Fibroblast of villous mesenchyme (primary cell): ENCODE results near the gene RNU7-1. TPM values are rescaled to one million over a fixed set of nuclear protein-coding genes. Genes with fewer than 3 reads are reported as not detected.

Experiments
- DNase-seq: peaks from one replicate; pipeline ENCODE4 v3.0.0-alpha.2; 2010; ENCODE audit warnings: low read depth
- H3K4me3 ChIP-seq: 2 replicates; pipeline ENCODE4 v1.5.1; 2011; ENCODE audit warnings: low read depth, mild to moderate bottlenecking, low read length
- small RNA-seq: library from RNA; depleted of rRNA; stranded (forward); fragments of <200 nt; gene quantifications from one replicate; pipeline ENCODE3, GENCODE V24; 2012
- total RNA-seq: library from RNA; depleted of rRNA; stranded (reverse); fragments of >200 nt; gene quantifications from 2 replicates; pipeline ENCODE4 v1.2.3, GENCODE V29; 2012
- TF ChIP-seq, protein P1 (sequence below): IDR thresholded peaks from 2 replicates; pipeline ENCODE4 v1.5.1; 2012; ENCODE audit warnings: low read depth, mild to moderate bottlenecking, low read length; ENCODE audit not compliant: insufficient read depth

The RNU7-1 gene
- total RNA-seq, 1 donor: not detected

DNA sequence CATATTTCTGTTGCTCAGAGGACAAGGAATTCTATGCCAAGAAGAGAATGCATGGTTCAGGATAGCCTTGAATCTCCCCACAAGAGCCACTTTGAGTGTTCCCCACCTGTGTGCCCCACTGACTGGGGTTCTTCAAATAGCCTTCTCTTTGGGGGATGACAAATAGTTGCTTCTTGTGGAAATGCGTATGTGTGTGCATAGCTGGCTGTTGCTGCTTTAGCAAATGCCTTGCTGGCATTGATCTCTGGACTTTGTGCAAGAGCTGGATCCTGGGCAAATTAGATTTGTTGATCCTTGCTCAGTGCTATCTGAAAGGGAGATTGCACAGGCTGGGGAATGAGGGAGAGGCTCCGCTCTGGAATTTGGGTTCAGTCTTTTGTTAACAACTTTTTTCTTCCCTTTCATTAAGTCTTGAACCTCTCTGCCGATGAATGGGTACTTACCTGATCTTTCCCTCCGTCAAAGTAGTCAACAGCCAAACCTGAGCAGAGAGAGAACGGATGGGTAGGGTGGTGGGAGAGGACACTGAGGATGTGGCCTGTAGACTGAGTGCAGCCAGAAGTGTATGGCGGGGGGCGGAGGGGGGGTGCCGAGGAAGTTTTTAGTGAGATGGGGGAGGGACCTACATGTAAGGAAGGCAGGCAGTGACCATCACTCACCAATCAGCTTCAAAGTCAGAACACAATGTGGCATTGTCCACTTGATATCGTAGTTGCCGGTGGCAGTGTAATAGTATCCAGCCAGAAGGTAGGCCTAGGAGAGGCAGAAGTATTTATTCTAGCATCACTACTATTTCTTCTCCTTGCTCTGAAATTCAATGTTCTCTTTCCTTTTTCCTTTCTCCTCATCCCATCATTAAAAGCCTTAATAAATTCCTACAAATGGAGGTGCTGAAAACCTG, 37.8 kb downstream of the RNU7-1 start:
- H3K4me3 ChIP-seq: no peak overlapping the region
- TF ChIP-seq, protein P1, sequence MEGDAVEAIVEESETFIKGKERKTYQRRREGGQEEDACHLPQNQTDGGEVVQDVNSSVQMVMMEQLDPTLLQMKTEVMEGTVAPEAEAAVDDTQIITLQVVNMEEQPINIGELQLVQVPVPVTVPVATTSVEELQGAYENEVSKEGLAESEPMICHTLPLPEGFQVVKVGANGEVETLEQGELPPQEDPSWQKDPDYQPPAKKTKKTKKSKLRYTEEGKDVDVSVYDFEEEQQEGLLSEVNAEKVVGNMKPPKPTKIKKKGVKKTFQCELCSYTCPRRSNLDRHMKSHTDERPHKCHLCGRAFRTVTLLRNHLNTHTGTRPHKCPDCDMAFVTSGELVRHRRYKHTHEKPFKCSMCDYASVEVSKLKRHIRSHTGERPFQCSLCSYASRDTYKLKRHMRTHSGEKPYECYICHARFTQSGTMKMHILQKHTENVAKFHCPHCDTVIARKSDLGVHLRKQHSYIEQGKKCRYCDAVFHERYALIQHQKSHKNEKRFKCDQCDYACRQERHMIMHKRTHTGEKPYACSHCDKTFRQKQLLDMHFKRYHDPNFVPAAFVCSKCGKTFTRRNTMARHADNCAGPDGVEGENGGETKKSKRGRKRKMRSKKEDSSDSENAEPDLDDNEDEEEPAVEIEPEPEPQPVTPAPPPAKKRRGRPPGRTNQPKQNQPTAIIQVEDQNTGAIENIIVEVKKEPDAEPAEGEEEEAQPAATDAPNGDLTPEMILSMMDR: no peak
- DNase-seq: no peak

DNA sequence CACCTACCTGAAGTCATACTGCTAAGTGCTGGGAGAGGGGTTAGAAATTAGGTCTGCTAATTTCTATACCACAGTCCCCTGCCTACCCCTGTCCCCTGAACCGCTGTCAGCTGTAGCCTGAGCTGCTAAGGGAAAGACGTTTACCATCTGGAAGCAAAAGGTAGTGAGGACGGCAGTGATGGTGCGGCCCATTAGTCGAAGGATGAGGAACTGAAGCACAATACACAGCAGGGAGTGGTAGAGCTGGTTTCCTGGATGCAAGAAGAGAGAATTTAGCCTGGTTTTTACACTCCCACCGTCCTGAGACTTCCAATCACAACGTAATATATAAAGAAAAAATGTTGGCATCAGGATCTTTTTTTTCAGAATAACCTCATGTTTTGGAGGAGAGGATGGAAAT, 38.9 kb downstream of the RNU7-1 start:
- TF ChIP-seq, protein P1: no peak
- no peak for DNase-seq
- H3K4me3 ChIP-seq: no peak overlapping the region

- no peak for DNase-seq
- TF ChIP-seq, protein P1: no peak
- H3K4me3 ChIP-seq: no peak overlapping the region
These were observed 44.4 kb downstream of the RNU7-1 start for GRCh38 chr12:6987956-6988553.

Small RNA genes within 50 kb of the gene (small RNA-seq; reads per million reads assigned to genes)
- 5.9 reads per million, percentile 84 among the genes with 10 or more reads in this experiment for gene MIR141
- 16.2 reads per million, percentile 92 among the genes with 10 or more reads in this experiment for gene MIR200C
- not detected for gene RNU7-1
- 1.9 reads per million, percentile 48 among the genes with 10 or more reads in this experiment for gene SCARNA12

Other genes starting within 250 kb of the RNU7-1 start
- not detected in 2 replicates for gene PIANP, start 243.0 kb upstream of the RNU7-1 start, total RNA-seq
- gene COPS7A, start 219.8 kb upstream of the RNU7-1 start, total RNA-seq: 71.8 and 79.9 TPM in 2 replicates
- gene MLF2, start 190.7 kb upstream of the RNU7-1 start, total RNA-seq: 160 and 229 TPM in 2 replicates
- gene PTMS, start 177.5 kb upstream of the RNU7-1 start, total RNA-seq: 150 and 167 TPM in 2 replicates
- 0.43 and 0.64 TPM in 2 replicates for gene LAG3, start 171.3 kb upstream of the RNU7-1 start, total RNA-seq
- 1.7 and 1.9 TPM in 2 replicates for gene CD4, start 154.3 kb upstream of the RNU7-1 start, total RNA-seq
- 2.6 and 3.0 TPM in 2 replicates for gene GPR162, start 122.0 kb upstream of the RNU7-1 start, total RNA-seq
- 91.1 and 117 TPM in 2 replicates for gene P3H3, start 115.4 kb upstream of the RNU7-1 start, total RNA-seq
- 1.7 and 3.9 TPM in 2 replicates for gene GNB3, start 102.9 kb upstream of the RNU7-1 start, total RNA-seq
- 18.4 and 21.2 TPM in 2 replicates for gene CDCA3, start 92.5 kb upstream of the RNU7-1 start, total RNA-seq
- gene USP5, start 91.7 kb upstream of the RNU7-1 start, total RNA-seq: 91.5 and 96.7 TPM in 2 replicates
- 620 and 695 TPM in 2 replicates for gene TPI1, start 76.3 kb upstream of the RNU7-1 start, total RNA-seq
- gene SPSB2, start 70.5 kb upstream of the RNU7-1 start, total RNA-seq: 6.0 and 8.7 TPM in 2 replicates
- 4.7 and 5.5 TPM in 2 replicates for gene LRRC23, start 39.0 kb upstream of the RNU7-1 start, total RNA-seq
- 3.5 and 5.2 TPM in 2 replicates for gene ENO2, start 29.2 kb upstream of the RNU7-1 start, total RNA-seq
- 11.3 and 16.4 TPM in 2 replicates for gene ATN1, start 15.9 kb upstream of the RNU7-1 start, total RNA-seq
- 94.7 and 96.7 TPM in 2 replicates for gene C12orf57, start 206 bp downstream of the RNU7-1 start, total RNA-seq
- gene PTPN6, start 7.5 kb downstream of the RNU7-1 start, total RNA-seq: not detected in 2 replicates
- gene PHB2, start 26.8 kb downstream of the RNU7-1 start, total RNA-seq: 143 and 155 TPM in 2 replicates
- 32.9 and 44.9 TPM in 2 replicates for gene EMG1, start 27.1 kb downstream of the RNU7-1 start, total RNA-seq
- gene LPCAT3, start 74.7 kb downstream of the RNU7-1 start, total RNA-seq: 20.6 and 26.3 TPM in 2 replicates
- 127 and 146 TPM in 2 replicates for gene C1S, start 116.9 kb downstream of the RNU7-1 start, total RNA-seq
- gene C1R, start 148.6 kb downstream of the RNU7-1 start, total RNA-seq: 83.4 and 84.2 TPM in 2 replicates
- 30.2 and 34.5 TPM in 2 replicates for gene C1RL, start 165.4 kb downstream of the RNU7-1 start, total RNA-seq
- not detected in 2 replicates for gene RBP5, start 185.1 kb downstream of the RNU7-1 start, total RNA-seq
- 11.3 and 19.0 TPM in 2 replicates for gene CLSTN3, start 186.6 kb downstream of the RNU7-1 start, total RNA-seq
- gene PEX5, start 245.9 kb downstream of the RNU7-1 start, total RNA-seq: 25.9 and 30.3 TPM in 2 replicates